GM19467 (cell line): ENCODE measurements around the gene CAPZB.

Experiments used
- ATAC-seq: cut with Tn5 transposase; IDR thresholded peaks from one replicate; pipeline ENCODE4 v1.9.1; 2021; ENCODE audit warnings: mild to moderate bottlenecking, moderate library complexity; ENCODE audit not compliant: unreplicated experiment

CAPZB gene

GRCh38 chr1:19410393-19410792 is 74.9 kb downstream of the CAPZB start:
- no peak for ATAC-seq

DNA sequence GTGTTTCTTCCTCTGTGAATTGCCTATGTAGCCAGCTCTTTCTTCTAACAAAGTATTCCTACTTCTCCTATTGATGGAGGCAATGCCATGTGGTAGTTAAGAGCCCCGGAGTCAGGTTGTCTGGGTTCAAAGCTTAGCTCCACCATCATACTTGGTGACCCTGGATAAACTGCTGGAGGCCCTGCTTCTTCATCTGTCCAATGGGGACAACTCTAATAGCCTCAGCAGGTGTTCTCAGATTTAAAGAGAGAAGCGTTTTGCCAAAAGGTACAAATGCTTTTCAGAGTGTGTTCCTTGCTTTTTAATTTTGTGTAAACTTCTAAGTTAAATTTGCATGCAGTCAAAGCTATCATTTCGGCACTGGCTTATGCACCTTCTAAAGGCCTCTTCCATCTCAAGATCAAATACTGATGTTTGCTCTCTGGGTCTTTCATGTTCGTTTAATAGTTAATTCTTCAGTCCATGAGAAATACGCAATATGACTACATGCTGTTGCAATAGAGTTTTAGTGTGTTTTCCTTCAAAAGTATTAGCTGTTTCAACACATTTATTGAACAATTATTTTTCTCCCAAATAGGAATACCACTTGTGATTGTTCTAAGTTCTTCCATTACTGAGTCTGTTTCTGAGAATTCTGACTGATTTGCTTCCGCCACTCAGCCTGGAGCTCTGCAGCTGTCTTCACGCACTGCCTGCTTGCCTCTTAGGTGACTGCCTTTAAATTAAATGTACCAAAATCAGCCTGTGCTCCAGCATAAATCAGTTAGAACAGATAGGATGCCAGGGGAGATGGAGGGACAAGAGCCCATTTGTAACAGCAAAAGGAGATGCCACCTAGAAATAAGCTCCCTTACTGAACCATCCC is 75.6 kb downstream of the CAPZB start:
- ATAC-seq = no peak

GRCh38 chr1:19407494-19408096 is 77.7 kb downstream of the CAPZB start:
- no peak for ATAC-seq

- no peak for ATAC-seq
These were observed 78.7 kb downstream of the CAPZB start for GRCh38 chr1:19406680-19407079.

DNA sequence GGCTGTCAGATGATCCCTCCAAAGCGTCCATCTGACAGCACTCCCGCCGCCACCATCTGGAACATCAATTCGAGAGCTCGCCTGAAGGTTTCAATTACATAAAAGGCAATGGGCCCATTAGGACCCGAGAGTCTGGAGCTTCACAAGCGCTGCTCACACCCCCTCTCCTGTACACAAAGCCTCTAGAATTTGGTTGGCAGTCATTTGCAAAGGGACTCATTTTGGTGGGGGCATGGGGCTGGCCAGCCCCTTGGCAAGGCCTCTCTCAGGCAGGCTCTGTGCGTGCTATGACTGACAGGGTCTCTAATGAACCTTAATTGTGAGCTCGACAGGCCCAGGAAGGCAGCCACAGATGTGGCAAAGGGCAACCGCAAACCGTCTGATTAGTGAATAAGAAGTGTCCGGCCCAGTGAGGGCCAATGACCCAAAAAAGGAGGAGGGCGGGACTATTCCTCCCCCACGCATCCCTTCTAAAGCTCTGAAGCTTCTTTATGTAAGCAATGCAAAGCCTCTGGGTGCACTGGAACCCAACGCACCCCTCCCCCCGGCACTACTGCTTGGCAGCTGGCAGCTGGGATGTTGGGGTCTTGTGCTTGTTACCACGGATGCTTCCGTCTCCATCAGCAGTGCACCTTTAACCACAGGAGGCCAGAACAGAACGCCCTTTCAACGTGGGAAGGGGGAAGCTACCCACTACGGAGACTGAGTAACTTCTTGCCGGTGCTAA is 79.4 kb downstream of the CAPZB start:
- no peak for ATAC-seq

DNA sequence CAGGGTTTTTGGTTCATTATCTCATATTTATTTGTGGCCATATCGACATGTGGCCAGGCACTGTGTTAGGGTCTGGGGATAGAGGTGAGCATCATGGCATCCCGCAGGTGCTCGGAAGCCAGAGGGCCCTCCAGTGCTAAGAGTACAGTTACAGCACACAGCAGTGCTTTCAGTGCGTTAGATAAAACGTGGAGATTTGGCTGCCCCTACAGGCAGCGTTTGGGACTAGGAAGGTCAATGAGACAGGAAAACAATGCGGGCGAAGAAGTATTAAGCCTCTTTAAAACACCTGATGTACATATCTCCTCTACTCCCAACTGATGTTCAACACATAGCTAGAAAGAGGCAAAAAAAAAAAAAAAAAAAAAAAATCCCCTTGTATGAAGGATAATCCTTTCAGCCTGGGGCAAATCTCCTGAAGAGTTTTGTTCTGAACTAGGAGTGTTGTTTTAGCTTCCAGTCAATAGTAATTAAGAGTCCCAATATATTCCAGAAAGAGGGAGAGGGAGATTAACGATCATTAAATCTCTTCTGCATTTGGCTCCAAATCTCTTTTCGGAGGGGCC is 80.1 kb downstream of the CAPZB start:
- ATAC-seq = no peak

DNA sequence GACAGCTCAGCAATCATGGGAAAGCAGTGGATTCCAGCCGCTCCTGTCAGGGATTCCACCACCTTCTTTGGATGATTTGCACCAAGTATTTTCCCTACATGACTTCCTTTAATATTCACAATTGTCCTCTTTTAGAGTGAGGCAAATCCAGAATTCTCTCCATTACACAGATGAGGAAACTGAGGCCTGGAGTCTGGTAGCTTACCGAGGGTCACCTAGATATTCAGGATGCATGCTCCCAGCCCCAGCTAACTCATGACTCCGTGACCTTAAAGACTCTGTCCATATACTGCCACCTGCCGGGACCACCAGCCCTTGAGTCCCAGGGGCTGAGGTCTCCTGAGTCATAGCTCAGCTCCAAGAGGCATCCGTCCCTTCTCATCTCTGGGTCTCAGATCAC is 80.6 kb downstream of the CAPZB start:
- ATAC-seq = no peak

GRCh38 chr1:19403256-19403655 is 82.1 kb downstream of the CAPZB start:
- ATAC-seq = no peak

GRCh38 chr1:19402031-19402813 is 83.1 kb downstream of the CAPZB start:
- no peak for ATAC-seq

- no peak for ATAC-seq
These were observed 83.8 kb downstream of the CAPZB start for GRCh38 chr1:19401535-19401889.

- no peak for ATAC-seq
These were observed 84.3 kb downstream of the CAPZB start for GRCh38 chr1:19400875-19401534.

DNA sequence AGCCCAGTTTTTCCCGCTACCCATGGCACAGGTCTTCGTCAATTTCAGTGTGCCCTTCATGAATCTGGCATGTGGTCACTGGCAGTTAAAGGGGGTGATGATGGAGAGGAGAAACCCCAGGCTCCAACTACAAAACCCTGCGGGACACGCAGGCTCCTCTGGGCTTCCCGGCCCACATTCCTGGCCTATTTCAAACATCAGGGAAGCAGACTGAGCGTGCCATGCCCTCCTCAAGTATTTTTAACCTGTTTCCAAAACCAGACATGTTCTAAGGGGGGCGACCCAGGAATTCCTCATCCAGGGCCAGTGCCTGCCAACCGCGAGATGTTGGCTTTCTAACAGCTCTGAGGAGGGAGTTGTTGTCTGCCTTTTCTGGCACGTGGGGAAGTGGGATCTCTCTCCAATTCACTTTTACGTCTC is 85.1 kb downstream of the CAPZB start:
- no peak for ATAC-seq

GRCh38 chr1:19398309-19398760 is 87.0 kb downstream of the CAPZB start:
- ATAC-seq = no peak

GRCh38 chr1:19397217-19397945 is 88.0 kb downstream of the CAPZB start:
- ATAC-seq = no peak

GRCh38 chr1:19396280-19396679 is 89.1 kb downstream of the CAPZB start:
- ATAC-seq = no peak

DNA sequence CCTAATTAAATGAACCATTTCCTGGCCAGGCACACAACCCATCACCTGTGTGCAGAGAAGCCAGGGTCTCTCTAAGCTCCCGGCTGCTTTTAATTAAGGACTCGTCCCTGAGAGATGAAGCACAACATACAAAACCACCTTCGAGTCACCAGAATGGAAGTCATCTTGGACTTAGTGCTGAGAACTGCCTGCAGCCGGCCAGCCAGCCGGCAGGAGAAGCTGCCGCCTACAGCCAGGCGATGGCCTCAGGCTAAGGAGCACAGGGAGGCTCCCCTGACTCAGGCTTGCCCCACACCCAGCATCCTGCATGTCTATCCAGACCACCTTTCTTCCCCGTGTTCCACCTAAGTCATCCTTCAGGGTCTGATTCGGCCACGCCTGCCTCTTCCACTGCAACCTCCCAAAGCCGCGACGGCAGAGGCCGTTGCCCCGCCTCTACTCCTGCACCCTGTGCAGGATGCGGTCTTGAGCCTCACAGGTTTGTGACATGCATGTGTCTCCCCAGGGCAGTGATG is 89.6 kb downstream of the CAPZB start:
- no peak for ATAC-seq

DNA sequence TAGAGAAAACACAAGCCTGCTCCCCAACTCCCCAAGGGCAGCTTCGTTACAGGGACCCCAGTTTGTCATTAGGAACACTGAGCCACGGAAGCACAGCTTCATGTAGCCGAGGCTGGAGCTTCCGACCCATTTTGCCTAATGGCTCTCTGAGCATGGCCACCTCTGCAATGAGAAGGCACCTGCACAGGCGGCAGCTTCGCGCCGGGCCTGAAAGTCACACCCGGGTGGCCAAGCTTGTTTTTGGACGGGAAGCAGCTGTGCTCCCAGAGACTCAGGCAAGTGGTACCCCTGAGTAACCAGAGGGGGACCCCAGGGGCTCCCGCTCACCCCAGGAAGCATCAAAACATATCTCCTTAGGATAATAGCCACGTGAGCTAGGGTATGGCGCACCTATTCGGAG is 92.3 kb downstream of the CAPZB start:
- ATAC-seq = no peak

DNA sequence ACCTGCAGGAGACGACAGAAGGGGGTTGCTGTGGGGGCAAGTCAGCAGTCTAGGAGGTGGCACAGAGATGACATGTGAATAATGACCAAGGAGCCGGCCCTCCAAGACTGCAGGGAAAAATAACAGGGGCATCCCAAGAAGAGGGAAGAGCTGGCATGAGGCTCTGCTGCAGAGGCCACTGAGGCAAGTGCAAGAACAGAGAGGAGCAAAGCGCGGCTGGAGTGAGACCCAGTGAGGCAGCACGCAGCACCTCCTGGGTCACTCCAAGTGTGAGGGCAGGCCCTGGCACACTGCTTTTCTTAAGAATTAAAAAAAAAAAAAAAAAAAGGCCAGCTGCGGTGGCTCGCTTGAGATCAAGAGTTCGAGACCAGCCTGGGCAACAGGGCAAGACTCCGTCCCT is 93.1 kb downstream of the CAPZB start:
- no peak for ATAC-seq

DNA sequence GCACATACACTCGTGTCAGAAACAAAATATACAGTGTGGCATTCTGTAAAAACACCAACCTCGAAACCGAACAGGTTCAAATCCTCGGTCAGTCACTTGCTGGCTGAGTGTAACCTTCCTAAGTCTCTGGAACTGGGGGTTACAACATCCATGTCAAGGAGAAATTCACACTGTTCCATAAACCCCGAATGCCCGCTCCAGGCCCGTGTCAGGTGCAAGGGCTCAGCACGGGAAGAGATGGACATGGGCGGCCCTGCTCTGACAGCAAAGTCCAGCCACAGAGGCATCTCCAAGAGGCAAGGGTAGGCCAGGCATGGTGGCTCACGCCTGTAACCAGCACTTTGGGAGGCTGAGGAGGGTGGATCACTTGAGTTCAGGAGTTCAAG is 93.8 kb downstream of the CAPZB start:
- no peak for ATAC-seq
